Body of pancreas (tissue), 4 donors: ENCODE results near the gene ARID1B.

Experiments used
- CTCF ChIP-seq, 7 experiments: fragments of 450-650 bp in 4 of 7; fragments of 200-600 bp in 3 of 7; sonication (generic) in 3 of 7; IDR thresholded peaks; one replicate each; pipeline ENCODE4 v1.5.1; 2016 to 2019; ENCODE audit warnings: antibody characterized with exemption in 7 of 7
- POLR2A ChIP-seq, 3 donors: fragments of 450-650 bp; IDR thresholded peaks; one replicate each; pipeline ENCODE4 v1.6.1; 2016; ENCODE audit warnings: antibody characterized with exemption in 3 of 3, mild to moderate bottlenecking in 2 of 3

- TF ChIP-seq POLR2A (IDR thresholded peaks at IDR 0.05) (no peak), CTCF (IDR thresholded peaks at IDR 0.05) (no peak)
Measured at GRCh38 chr6:156756630-156757610, 20.3 kb upstream of the ARID1B start.
